Stimulated activated CD8-positive, alpha-beta memory T cell treated with anti-CD3 and anti-CD28 coated beads, Interleukin-4, amount 100 ng/mL, for 4 hours (primary cell): ENCODE results near the gene CACUL1.
"Not testable (repeated sequence)": the region's sequence is repeated elsewhere in the genome, so short reads cannot be mapped to it uniquely, and the experiment has no call there.

Experiments used
- DNase-seq, 2 donors: peaks; one replicate each; pipeline ENCODE4 v3.0.0-alpha.2; 2020; ENCODE audit warnings: low read depth in 2 of 2, low spot score in 1 of 2

The CACUL1 gene

DNA sequence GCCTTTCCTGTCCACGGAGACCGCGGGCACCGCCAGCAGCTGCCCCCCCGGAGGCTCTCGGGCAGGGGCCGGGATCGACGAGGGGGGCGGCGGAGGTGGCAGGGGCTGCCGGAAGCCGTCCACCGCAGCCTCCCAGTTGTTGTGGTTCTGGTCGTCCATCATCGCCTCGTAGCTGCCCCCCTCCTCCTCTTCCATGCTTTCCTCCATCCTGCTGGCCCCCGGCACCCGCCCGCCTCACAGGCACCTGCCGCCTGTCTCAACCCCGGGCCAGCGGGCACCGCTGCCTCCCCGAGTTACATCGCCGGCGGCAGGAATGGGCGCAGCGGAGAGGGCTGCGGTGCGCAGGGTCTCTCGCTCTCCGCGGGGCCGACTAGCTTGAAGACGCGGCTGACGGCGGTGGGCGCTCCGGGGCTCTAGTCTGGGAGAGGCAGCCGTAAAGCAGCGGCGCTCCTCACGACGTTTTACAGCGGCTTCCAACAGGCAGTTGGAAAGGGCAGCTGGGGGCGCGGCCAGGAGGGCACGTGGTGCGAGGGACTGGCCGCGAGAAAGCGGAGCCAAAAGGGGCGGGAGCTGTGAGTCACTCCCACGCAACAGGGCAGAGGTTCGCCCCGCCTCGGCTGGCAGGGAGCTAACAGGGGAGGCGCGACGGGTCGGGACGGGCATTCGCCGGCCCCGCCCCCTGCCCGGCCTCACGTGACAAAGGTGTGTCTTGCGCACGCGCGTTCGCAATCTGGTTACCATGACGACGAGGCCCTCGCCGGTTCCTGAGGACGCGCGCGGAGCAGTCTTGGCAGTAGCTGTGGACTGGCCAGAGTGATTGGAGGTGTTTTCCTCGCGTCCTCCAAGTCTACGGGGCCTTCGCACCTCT lies at the start of gene CACUL1:
Gene CACUL1 (minus strand): TSS at position 415 of the 868 bp plus-strand sequence. CDS start 208 bp downstream, at position 207.
- peak; percentile 97 to 99 for DNase-seq

DNA sequence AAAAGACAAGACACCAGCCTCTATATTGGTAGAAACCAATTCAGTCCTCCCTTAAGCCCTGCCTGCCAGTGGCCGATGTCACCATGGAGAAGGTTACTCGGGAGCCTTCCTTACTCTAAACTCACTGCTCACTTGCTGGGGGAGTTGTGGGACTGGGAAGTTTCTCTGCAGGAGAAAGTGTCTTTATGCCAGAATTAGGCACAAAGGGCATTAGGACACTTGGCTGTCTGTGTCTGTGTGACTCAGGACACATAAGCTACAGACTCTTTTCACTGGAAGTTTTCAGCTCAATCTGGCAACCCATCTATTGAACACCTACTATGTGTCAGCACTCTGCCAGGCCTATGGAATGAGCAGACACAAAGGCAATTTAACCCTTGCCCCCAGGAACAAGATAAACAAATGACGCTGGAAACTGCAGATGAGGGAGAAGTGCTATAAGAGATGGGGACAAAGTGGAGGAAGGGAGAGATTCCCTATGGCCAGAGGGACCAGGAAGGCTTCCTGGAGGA lies 49.5 kb upstream of the CACUL1 start:
- DNase-seq: no peak

DNA sequence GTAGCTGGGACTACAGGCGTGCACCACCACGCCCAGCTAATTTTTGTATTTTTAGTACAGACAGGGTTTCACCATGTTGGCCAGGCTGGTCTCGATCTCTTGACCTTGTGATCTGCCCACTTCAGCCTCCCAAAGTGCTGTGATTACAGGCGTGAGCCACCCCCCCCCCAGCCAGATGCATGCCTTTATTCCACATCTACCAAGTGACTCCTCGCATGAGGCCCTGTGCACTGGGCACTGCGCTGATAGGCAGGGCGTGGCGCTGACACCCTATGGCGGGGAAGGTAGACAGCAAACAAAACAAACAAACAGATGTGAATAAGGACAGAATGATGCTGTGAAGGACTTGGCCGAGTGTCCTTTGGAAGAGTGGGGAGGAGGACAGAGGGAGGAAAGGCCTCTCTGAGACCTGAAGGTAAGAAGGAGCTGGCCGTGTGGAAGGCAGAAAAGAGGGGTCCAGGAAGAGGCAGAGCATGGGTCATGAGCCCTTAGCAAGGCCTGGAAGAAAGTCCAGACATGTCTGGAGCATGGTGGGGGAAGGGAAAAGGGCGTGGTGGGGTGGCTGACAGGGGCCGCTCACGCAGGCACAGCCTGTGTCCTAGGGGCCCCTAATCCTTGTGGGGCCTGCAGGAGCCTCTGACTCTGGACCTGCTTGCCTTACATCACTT lies 47.5 kb upstream of the CACUL1 start:
- no peak for DNase-seq

DNA sequence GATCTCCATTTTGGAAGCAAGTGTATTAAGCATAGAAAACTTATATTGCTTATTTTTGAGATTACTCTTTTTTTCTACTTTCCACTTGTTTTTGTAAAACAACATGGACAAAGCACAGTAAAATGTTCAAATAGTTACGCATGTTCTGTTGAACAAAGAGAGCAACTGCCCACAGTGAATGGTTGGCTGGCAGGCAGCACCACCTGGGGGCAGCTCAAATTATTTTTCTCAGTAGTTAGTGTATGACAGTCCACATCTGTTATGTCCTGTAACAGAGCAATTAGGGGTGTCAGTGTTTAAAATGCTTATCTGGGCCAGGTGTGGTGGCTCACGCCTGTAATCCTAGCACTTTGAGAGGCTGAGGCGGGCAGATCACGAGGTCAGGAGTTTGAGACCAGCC lies 46.1 kb upstream of the CACUL1 start:
- DNase-seq: no peak

DNA sequence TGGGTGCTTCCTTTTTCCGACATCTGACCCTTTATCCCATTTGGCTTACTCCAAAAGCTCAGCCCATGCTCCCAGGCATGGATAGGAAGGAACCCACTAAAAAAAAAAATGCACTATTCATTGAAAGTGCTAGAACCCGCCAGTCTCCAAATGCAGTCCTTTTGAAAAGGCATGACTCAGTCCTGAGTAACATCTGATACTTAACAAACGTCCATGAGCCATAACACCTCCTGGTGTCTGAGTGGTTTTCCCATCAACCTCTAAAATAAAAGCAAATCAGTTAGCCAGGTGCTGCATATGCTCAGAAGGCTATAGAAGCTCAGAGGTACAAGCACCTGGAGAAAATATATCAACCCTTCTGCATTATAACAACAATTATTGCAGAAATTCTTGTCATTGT lies 45.0 kb upstream of the CACUL1 start:
- DNase-seq: no peak

DNA sequence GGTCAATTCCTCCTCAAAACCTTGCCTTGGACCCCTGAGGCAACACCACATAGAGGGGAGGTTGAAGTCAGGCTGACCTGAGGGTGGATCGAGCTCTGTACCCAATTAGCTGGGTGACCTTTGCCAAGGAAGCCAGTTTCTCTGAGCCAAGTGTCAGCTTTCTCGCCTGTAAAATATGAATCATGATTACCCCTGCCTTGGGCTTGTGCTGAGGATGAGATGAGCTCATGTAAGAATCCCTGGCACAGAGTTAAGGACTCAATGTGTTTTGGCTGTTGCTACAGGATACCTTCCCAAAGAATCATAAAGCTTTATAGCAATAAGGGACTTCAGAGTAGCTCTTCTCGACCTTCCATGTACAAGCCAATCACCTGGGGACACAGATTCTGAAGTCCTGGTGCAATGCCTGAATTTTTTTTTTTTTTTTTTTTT lies 43.5 kb upstream of the CACUL1 start:
- no peak for DNase-seq

DNA sequence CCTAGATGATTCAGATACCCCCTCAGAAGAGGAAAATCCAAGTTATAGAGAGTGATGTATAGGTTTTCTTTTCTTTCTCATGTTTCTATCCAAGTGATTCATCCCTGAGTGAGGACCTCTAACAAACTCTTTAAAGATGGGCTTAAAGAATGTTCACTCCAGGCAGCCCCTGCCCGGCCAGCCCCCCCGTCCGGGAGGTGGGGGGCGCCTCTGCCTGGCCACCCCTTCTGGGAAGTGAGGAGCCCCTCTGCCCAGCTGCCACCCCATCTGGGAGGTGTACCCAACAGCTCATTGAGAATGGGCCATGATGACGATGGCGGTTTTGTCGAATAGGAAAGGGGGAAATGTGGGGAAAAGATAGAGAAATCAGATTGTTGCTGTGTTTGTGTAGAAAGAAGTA lies 40.2 kb upstream of the CACUL1 start:
- DNase-seq: not testable (repeated sequence)

DNA sequence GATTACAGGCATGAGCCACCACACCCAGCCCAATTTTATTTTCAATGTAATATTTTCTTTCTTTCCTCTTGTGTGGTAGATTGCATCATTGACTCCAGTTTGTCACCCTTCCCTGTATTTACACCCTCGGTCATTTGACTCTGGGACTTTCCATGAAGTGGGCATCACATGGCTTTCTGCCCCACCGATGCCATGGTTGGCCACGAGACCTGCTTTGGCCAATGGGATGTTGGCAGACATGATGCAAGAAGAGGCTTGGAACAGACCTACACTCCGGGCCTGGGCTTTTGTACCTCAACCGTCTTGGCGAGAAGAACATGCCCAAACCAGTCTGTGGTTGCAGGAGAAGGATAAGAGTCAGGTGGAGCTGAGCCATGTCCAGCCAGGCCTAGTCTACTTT lies 38.8 kb upstream of the CACUL1 start:
- no peak for DNase-seq

GRCh38 chr10:118792526-118792925 lies 37.8 kb upstream of the CACUL1 start:
- no peak for DNase-seq

- no peak for DNase-seq
These were observed 35.3 kb upstream of the CACUL1 start for GRCh38 chr10:118790058-118790457.

GRCh38 chr10:118785551-118785950 lies 30.8 kb upstream of the CACUL1 start:
- DNase-seq: no peak

GRCh38 chr10:118783776-118784545 lies 29.2 kb upstream of the CACUL1 start:
- DNase-seq: no peak

GRCh38 chr10:118782916-118783465 lies 28.2 kb upstream of the CACUL1 start:
- DNase-seq: not testable (repeated sequence)

DNA sequence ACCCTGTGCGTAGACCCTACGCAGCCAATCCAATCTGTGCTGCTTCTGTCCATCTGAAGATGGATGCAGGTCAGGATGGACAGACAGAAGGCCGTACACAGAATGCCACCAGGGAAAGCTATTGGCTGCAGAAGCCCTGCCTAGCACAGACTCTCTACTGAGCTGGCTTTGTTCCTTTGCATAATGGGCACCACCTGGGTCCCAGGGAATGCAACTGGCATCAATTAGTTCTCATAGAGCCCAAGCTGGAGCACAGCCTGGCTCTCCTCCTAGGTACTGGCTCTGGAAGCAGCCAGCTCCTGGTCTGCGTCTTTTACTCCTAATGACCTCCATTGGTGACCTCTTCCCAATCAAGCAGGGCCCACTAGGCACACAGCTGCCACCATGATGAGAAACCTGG lies 26.8 kb upstream of the CACUL1 start:
- DNase-seq: no peak

- no peak for DNase-seq
These were observed 24.0 kb upstream of the CACUL1 start for GRCh38 chr10:118778727-118779126.

GRCh38 chr10:118776960-118777359 lies 22.2 kb upstream of the CACUL1 start:
- DNase-seq: no peak

- DNase-seq: no peak
These were observed 21.3 kb upstream of the CACUL1 start for GRCh38 chr10:118776033-118776432.

- DNase-seq: no peak
These were observed 20.7 kb upstream of the CACUL1 start for GRCh38 chr10:118775478-118775877.

- no peak for DNase-seq
These were observed 18.3 kb upstream of the CACUL1 start for GRCh38 chr10:118773041-118773440.

DNA sequence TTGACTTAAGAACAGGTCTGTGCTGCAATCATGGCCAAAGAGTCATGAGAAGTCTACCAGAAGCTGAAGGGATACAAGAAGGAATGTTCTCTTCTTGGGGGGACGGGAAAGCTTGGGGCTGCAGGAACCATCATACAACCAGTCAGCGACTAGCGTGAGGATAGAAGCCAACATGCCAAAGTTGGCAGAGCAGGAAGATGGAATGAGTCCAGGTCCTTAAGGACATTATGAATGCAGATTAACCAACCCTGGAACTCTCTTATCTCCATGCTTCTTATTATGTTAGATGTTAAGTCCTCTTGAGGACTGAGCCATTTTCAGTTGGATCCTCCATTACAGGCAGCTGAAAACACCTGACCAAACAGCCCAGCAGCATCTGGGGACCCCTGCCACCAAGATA lies 17.2 kb upstream of the CACUL1 start:
- no peak for DNase-seq
